Measurements from ENCODE around the gene TUBGCP6. TPM values are rescaled to one million over a fixed set of nuclear protein-coding genes. Genes with fewer than 3 reads are reported as not detected.

TUBGCP6 gene
- total RNA-seq, 3 donors from 2014 or later, result 34.2 to 66.2 (median 59.6) TPM

- H3K27ac ChIP-seq, result no peak overlapping the region
- no peak overlapping the region for H3K4me3 ChIP-seq
- H3K4me1 ChIP-seq, result peaks cover 17 to 21% of the 10 kb centered on the region in 2 donors
- no peaks in the 10 kb centered on the region for H3K36me3 ChIP-seq
- no peaks in the 10 kb centered on the region for H3K9me3 ChIP-seq
- TF ChIP-seq CTCF (IDR thresholded peaks at IDR 0.05), result no peak
- TF ChIP-seq POLR2A (IDR thresholded peaks at IDR 0.05), result no peak
- TF ChIP-seq POLR2AphosphoS5 (IDR thresholded peaks at IDR 0.05), result no peak
- intact Hi-C loops (cut with DNase I; ENCODE audit: low total_unique reads), result no loop called here
- no peaks in the 10 kb centered on the region for H3K27me3 ChIP-seq
- DNase-seq (ENCODE audit: low spot score in 2 of 2), result no peak
Observed at GRCh38 chr22:50289942-50290630, 45.3 kb upstream of the TUBGCP6 start.

GRCh38 chr22:50289151-50289941 lies 44.5 kb upstream of the TUBGCP6 start:
- DNase-seq (ENCODE audit: low spot score in 2 of 2), result no peak
- no peaks in the 10 kb centered on the region for H3K9me3 ChIP-seq
- intact Hi-C loops (cut with DNase I; ENCODE audit: low total_unique reads), result no loop called here
- TF ChIP-seq CTCF (IDR thresholded peaks at IDR 0.05) (no peak), POLR2AphosphoS5 (IDR thresholded peaks at IDR 0.05) (no peak), POLR2A (IDR thresholded peaks at IDR 0.05) (no peak)
- H3K27me3 ChIP-seq, result no peaks in the 10 kb centered on the region
- peak overlapping the region in 1 of 2 donors; percentile 29 for H3K27ac ChIP-seq
- H3K36me3 ChIP-seq, result no peaks in the 10 kb centered on the region
- H3K4me1 ChIP-seq, result peaks cover 17% of the 10 kb centered on the region in 2 donors
- H3K4me3 ChIP-seq, result no peak overlapping the region

- Histone ChIP-seq H3K9me3 (no peaks in the 10 kb centered on the region), H3K4me1 (peaks cover under 1 to 3% of the 10 kb centered on the region in 2 donors), H3K27ac (peak overlapping the region in 1 of 2 donors; percentile 33), H3K27me3 (no peaks in the 10 kb centered on the region), H3K36me3 (no peaks in the 10 kb centered on the region), H3K4me3 (no peak overlapping the region)
- DNase-seq (ENCODE audit: low spot score in 2 of 2), result no peak
- intact Hi-C loops (cut with DNase I; ENCODE audit: low total_unique reads), result no loop called here
- TF ChIP-seq POLR2A (IDR thresholded peaks at IDR 0.05) (no peak), POLR2AphosphoS5 (IDR thresholded peaks at IDR 0.05) (no peak), CTCF (IDR thresholded peaks at IDR 0.05) (no peak)
Observed at GRCh38 chr22:50287731-50288130, 42.9 kb upstream of the TUBGCP6 start.

- no peaks in the 10 kb centered on the region for H3K27me3 ChIP-seq
- H3K36me3 ChIP-seq, result no peaks in the 10 kb centered on the region
- TF ChIP-seq CTCF (IDR thresholded peaks at IDR 0.05) (no peak), POLR2A (IDR thresholded peaks at IDR 0.05) (no peak), POLR2AphosphoS5 (IDR thresholded peaks at IDR 0.05) (no peak)
- H3K4me1 ChIP-seq, result peaks cover 0 to 5% of the 10 kb centered on the region in 2 donors
- intact Hi-C loops (cut with DNase I; ENCODE audit: low total_unique reads), result no loop called here
- no peak overlapping the region for H3K27ac ChIP-seq
- H3K4me3 ChIP-seq, result no peak overlapping the region
- H3K9me3 ChIP-seq, result no peaks in the 10 kb centered on the region
- no peak for DNase-seq (ENCODE audit: low spot score in 2 of 2)
Observed at GRCh38 chr22:50286701-50287318, 42.0 kb upstream of the TUBGCP6 start.

Measured in breast epithelium (tissue), 4 donors.